ENCODE results near the gene CCDC88C.

The CCDC88C gene

GRCh38 chr14:91371990-91372375 is 45.6 kb downstream of the CCDC88C start:
- no peaks in the 10 kb centered on the region for H3K9me3 ChIP-seq (ENCODE audit: low read length)
- H3F3A ChIP-seq (ENCODE audit: insufficient read depth, low read length), result peaks cover 10% of the 10 kb centered on the region; the same call in 1 of the 2 replicates
- H3K9me2 ChIP-seq (ENCODE audit: low read depth, low read length), result no peaks in the 10 kb centered on the region
- H4K20me1 ChIP-seq (ENCODE audit: insufficient read depth, low read length), result no peaks in the 10 kb centered on the region
- H3K9ac ChIP-seq (ENCODE audit: low read length), result peak overlapping the region; percentile 57; the same call in 1 of the 2 replicates
- H3K36me3 ChIP-seq (ENCODE audit: insufficient read depth, low read length), result peaks cover 11% of the 10 kb centered on the region; the same call in 1 of the 2 replicates
- TF ChIP-seq, protein P1, sequence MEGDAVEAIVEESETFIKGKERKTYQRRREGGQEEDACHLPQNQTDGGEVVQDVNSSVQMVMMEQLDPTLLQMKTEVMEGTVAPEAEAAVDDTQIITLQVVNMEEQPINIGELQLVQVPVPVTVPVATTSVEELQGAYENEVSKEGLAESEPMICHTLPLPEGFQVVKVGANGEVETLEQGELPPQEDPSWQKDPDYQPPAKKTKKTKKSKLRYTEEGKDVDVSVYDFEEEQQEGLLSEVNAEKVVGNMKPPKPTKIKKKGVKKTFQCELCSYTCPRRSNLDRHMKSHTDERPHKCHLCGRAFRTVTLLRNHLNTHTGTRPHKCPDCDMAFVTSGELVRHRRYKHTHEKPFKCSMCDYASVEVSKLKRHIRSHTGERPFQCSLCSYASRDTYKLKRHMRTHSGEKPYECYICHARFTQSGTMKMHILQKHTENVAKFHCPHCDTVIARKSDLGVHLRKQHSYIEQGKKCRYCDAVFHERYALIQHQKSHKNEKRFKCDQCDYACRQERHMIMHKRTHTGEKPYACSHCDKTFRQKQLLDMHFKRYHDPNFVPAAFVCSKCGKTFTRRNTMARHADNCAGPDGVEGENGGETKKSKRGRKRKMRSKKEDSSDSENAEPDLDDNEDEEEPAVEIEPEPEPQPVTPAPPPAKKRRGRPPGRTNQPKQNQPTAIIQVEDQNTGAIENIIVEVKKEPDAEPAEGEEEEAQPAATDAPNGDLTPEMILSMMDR (IDR thresholded peaks at IDR 0.05; ENCODE audit: low read length), result no peak
- TF ChIP-seq EZH2 (IDR thresholded peaks at IDR 0.05; ENCODE audit: borderline replicate concordance, low read length), result no peak
- H2AFZ ChIP-seq (ENCODE audit: low read length), result no peak overlapping the region
- H3K79me2 ChIP-seq (ENCODE audit: insufficient read depth, low read length), result peaks cover 50% of the 10 kb centered on the region
- peak overlapping the region; percentile 99 for H3K27ac ChIP-seq (ENCODE audit: low read depth, low read length, poor library complexity, severe bottlenecking)
- H3K27me3 ChIP-seq (ENCODE audit: insufficient read depth, low read length), result no peaks in the 10 kb centered on the region
- H3K4me3 ChIP-seq (ENCODE audit: low read depth, low read length, poor library complexity, severe bottlenecking), result peak overlapping the region; percentile 50
- peak overlapping the region; percentile 72; the same call in 1 of the 2 replicates for H3K4me2 ChIP-seq (ENCODE audit: low read length)
- peaks cover 100% of the 10 kb centered on the region for H3K4me1 ChIP-seq (ENCODE audit: insufficient read depth, low read length, severe bottlenecking)

DNA sequence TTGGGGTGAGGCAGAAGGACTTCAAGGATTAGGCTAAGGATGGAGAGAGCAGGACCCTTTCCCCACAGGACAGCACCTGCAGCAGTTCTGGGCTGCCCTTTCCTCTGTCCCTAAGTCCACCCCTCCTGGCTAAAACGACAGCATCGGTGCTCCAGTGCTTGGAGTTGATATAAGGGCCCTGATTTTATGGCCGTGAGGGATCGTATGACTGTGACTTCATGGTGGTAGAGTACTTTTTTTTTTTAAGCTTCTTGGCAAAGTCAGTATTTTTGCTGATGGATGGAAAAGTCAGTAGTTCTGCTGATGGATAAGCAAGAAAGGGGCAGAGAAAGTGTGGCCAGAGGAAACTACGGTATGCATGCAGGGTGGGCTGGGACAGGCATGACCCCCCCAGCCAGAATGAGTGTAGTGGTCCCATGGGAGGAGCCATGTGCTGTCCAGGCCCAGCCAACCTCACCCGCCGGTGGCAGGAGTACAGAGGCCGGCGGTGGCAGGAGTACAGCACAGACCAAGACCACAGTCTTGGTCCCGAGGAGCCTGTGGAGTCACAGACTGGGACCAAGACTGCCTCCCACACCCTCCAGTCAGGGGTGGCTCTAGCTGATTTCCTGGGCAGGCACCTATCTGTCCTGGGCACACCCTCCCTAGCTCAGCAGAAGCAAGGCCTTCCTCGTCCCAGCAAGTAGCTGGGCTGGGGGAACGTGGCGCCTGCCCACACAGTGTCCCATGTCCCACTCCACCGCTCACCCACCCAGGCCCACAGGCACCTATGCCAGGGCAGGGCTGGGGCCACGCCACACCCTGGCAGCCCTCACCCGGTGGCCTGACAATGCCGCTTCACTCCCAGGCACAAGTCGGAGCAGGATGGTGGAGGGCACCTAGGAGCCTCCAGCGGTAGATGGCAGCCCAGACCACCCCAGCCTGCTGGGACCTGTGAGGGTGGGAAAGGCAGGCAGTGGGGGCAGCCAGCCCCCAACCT is 46.3 kb downstream of the CCDC88C start:
- Histone ChIP-seq H3K4me1 (ENCODE audit: insufficient read depth, low read length, severe bottlenecking) (peaks cover 100% of the 10 kb centered on the region), H3K36me3 (ENCODE audit: insufficient read depth, low read length) (peaks cover 11% of the 10 kb centered on the region; the same call in 1 of the 2 replicates), H3K9me2 (ENCODE audit: low read depth, low read length) (no peaks in the 10 kb centered on the region), H3K27me3 (ENCODE audit: insufficient read depth, low read length) (no peaks in the 10 kb centered on the region), H2AFZ (ENCODE audit: low read length) (no peak overlapping the region), H3K27ac (ENCODE audit: low read depth, low read length, poor library complexity, severe bottlenecking) (peak overlapping the region; percentile 99), H3F3A (ENCODE audit: insufficient read depth, low read length) (peaks cover 10% of the 10 kb centered on the region; the same call in 1 of the 2 replicates), H3K79me2 (ENCODE audit: insufficient read depth, low read length) (peaks cover 55% of the 10 kb centered on the region), H3K4me3 (ENCODE audit: low read depth, low read length, poor library complexity, severe bottlenecking) (peak overlapping the region; percentile 50), H4K20me1 (ENCODE audit: insufficient read depth, low read length) (no peaks in the 10 kb centered on the region), H3K9me3 (ENCODE audit: low read length) (no peaks in the 10 kb centered on the region), H3K4me2 (ENCODE audit: low read length) (peak overlapping the region; percentile 72), H3K9ac (ENCODE audit: low read length) (peak overlapping the region; percentile 57; the same call in 1 of the 2 replicates)
- TF ChIP-seq, protein P1 (IDR thresholded peaks at IDR 0.05; ENCODE audit: low read length), result no peak
- no peak for TF ChIP-seq EZH2 (IDR thresholded peaks at IDR 0.05; ENCODE audit: borderline replicate concordance, low read length)

DNA sequence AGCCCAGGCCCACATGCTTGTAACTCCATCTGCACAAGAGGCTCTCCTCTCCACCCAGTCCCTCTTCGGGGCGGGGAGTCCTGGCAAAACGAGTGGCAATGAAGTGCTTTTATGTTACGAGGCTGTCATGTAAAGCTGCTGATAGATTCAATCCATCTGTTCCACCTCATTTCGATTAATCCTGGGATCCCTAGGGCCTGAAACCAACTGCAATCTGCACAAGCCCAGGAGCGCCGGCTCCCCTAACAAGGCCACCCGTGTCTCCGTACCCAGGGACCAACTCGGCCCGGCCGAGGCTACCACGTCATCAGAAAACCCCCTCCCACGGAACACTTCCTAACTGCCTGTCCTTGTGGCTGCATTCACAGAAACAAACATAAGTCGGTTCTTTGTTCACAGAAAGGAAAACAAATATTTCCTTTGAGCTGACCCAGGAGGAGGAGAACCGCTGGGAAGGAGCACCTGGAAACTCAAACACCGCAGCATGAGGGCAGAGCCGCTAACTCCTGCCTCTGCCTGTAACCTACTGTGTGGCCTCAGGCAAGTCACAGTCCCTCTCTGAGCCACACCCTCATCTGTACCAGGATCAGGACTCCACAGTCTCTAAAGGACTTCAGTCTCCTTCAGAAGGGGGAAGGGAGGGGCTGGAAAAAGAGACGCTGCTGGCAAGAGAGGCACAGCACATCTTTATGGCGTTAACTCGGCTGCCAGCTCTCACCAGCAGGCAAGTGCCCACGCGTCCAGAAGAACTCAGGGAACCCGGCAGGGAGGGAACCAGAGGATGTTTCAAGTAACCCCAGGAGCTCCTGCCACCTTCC is 47.8 kb downstream of the CCDC88C start:
- no peaks in the 10 kb centered on the region for H3K27me3 ChIP-seq (ENCODE audit: insufficient read depth, low read length)
- peaks cover 100% of the 10 kb centered on the region for H3K4me1 ChIP-seq (ENCODE audit: insufficient read depth, low read length, severe bottlenecking)
- H3K27ac ChIP-seq (ENCODE audit: low read depth, low read length, poor library complexity, severe bottlenecking), result peak overlapping the region; percentile 99
- H3K79me2 ChIP-seq (ENCODE audit: insufficient read depth, low read length), result peaks cover 60% of the 10 kb centered on the region
- no peaks in the 10 kb centered on the region for H3K9me3 ChIP-seq (ENCODE audit: low read length)
- peaks cover 8% of the 10 kb centered on the region; the same call in 1 of the 2 replicates for H3K36me3 ChIP-seq (ENCODE audit: insufficient read depth, low read length)
- peak overlapping the region; percentile 72 for H3K4me2 ChIP-seq (ENCODE audit: low read length)
- H2AFZ ChIP-seq (ENCODE audit: low read length), result no peak overlapping the region
- peaks cover 10% of the 10 kb centered on the region; the same call in 1 of the 2 replicates for H3F3A ChIP-seq (ENCODE audit: insufficient read depth, low read length)
- peak overlapping the region; percentile 50 for H3K4me3 ChIP-seq (ENCODE audit: low read depth, low read length, poor library complexity, severe bottlenecking)
- no peaks in the 10 kb centered on the region for H3K9me2 ChIP-seq (ENCODE audit: low read depth, low read length)
- H3K9ac ChIP-seq (ENCODE audit: low read length), result peak overlapping the region; percentile 57
- no peak for TF ChIP-seq EZH2 (IDR thresholded peaks at IDR 0.05; ENCODE audit: borderline replicate concordance, low read length)
- TF ChIP-seq, protein P1 (IDR thresholded peaks at IDR 0.05; ENCODE audit: low read length), result no peak
- no peaks in the 10 kb centered on the region for H4K20me1 ChIP-seq (ENCODE audit: insufficient read depth, low read length)
